ENCODE results near the gene RASSF3.

RASSF3 gene

DNA sequence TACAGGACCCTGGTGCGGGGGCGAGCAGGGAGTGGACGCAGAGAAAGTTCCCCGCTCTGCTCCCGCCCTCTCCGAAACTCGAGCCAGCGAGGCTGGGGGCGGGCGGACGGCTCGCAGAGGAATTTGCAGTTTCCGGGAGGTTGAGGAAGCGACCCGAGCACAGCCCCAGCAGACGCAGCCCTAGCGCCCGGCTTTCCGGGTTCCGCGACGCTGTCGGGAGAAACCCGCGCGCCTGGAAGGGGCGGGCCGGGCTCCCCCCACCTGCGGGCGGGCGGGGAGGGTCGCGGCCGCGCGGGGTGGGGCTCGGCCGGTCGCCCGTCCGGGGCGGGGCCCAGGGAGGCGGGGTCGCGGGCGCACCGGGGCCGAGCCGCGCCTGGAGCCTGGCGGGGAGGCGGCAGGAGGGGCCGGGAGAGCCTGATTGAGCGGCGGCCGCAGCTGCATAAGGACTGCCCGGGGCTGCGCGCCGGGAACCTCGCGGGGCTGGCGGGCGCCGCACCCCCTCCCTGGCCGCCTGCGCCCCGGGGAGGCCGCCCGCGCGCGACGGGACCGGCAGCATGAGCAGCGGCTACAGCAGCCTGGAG, at the start of gene RASSF3:
TSS of gene RASSF3 (plus strand) at position 417 of the 581 bp plus-strand sequence. CDS start at position 555, 138 bp downstream.
- H3K27ac ChIP-seq = peak within 1 kb of the TSS; percentile 100

DNA sequence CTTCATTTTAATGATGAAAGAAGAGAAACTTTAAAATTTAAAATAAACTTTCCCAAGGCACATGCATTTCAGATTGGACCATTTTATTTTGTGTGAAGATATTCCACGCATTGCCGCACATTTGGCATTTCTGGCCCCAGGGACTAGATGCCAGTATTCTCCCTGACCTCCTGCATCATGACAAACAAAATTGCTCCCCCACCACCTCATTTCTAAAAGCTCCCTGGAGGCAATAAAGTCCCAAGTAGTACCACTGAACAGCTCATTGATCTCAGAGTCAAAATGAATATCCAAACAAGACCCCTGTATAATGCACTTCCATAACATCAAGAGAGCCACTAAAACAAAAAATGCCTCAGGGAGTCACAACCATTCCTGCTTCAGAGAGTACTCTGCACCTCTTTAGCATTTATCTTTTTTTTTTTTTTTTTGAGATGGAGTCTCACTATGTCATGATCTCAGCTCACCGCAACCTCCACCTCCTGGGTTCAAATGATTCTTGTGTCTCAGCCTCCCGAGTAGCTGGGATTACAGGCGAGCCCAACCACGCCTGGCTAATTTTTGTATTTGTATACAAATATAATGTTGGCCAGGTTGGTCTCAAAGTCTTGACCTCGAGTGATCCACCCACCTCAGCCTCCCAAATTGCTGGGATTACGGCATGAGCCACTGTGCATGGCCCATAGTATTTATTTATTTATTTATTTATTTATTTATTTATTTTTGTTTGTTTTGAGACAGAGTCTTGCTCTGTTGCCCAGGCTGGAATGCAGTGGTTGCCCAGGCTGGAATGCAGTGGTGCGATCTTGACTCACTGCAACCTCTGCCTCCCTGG, 48.8 kb upstream of the RASSF3 start:
- no peak overlapping the region for H3K27ac ChIP-seq
- no peak for TF ChIP-seq ZFX (IDR thresholded peaks at IDR 0.05)
- TF ChIP-seq, protein P1, sequence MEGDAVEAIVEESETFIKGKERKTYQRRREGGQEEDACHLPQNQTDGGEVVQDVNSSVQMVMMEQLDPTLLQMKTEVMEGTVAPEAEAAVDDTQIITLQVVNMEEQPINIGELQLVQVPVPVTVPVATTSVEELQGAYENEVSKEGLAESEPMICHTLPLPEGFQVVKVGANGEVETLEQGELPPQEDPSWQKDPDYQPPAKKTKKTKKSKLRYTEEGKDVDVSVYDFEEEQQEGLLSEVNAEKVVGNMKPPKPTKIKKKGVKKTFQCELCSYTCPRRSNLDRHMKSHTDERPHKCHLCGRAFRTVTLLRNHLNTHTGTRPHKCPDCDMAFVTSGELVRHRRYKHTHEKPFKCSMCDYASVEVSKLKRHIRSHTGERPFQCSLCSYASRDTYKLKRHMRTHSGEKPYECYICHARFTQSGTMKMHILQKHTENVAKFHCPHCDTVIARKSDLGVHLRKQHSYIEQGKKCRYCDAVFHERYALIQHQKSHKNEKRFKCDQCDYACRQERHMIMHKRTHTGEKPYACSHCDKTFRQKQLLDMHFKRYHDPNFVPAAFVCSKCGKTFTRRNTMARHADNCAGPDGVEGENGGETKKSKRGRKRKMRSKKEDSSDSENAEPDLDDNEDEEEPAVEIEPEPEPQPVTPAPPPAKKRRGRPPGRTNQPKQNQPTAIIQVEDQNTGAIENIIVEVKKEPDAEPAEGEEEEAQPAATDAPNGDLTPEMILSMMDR (conservative IDR thresholded peaks at IDR 0.05) = no peak

More for the DNA sequence above, at the start of gene RASSF3:
- TF ChIP-seq, protein P1 (conservative IDR thresholded peaks at IDR 0.05) = no peak
- TF ChIP-seq ZFX (IDR thresholded peaks at IDR 0.05) = no peak

- H3K27ac ChIP-seq = no peak overlapping the region
- TF ChIP-seq ZFX (IDR thresholded peaks at IDR 0.05) = no peak
- TF ChIP-seq, protein P1 (conservative IDR thresholded peaks at IDR 0.05) = no peak
Observed at GRCh38 chr12:64566122-64566521, 44.2 kb upstream of the RASSF3 start.

DNA sequence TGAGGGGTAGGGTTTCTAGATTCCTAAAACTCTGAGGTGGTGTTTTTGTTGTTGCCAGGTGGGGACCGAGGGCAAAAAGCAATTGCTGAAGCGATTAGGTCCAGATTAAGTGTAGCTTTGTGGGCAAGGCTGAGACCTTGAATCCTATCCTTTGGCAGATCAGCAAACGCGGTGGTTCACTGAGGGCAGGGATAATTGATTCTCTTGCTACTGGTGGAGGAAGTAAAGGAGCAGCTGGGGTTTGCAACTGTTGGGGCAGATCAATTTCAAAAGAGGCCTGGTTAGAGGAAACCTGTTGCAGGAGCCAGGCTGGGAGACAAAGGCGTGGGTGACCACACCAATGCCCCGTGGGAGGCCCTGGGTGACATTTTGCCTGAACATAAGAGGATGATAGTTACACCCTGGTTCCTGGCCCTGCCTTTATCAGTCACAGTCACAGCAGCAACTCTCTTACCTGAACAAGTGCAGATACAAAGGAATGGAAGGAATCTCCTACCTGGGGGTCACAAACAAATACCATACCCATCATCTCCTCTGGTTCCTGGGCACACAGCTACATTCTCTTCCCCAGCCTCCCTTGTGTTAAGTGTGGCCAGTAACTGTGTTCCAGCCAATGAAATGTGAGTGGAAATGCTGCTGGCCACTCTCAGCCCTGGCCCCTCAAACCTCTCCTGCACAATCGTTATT, 43.3 kb upstream of the RASSF3 start:
- peak overlapping the region; percentile 68 for H3K27ac ChIP-seq

GRCh38 chr12:64567570-64567969, 42.7 kb upstream of the RASSF3 start:
- TF ChIP-seq, protein P1 (conservative IDR thresholded peaks at IDR 0.05) = no peak
- TF ChIP-seq ZFX (IDR thresholded peaks at IDR 0.05) = no peak
- H3K27ac ChIP-seq = peak overlapping the region; percentile 68

More for the DNA sequence above, 43.3 kb upstream of the RASSF3 start:
- TF ChIP-seq, protein P1 (conservative IDR thresholded peaks at IDR 0.05) = no peak
- no peak for TF ChIP-seq ZFX (IDR thresholded peaks at IDR 0.05)

DNA sequence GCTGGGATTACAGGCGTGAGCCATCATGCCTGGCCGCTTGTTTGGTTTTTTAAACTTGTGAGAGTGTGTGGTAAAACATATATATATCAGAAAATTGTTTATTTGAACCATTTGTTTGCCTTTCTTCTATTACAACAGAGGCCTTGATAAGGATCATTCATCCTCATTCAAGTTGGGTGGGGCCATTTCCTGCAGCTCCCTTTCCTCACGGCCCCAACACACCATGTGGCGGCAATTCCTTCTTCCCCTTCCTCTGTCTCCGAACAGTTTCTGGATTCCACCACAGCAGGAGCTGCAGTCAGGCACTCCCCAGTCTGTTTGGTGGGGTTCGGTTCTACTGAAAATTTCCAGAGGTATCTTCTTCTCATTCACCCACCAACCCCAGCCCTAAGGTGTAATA, 42.0 kb upstream of the RASSF3 start:
- H3K27ac ChIP-seq = peak overlapping the region; percentile 68
- no peak for TF ChIP-seq ZFX (IDR thresholded peaks at IDR 0.05)
- TF ChIP-seq, protein P1 (conservative IDR thresholded peaks at IDR 0.05) = no peak
